ENCODE results near the gene SPECC1. TPM values are rescaled to one million over a fixed set of nuclear protein-coding genes. Genes with fewer than 3 reads are reported as not detected.

SPECC1 gene
- total RNA-seq, 1 donor from 2014 or later: 83.0 TPM

- DNase-seq (ENCODE audit: low read depth) (peak; percentile 82), FAIRE-seq (no peak)
- no peaks in the 10 kb centered on the region for H3K9me3 Mint-ChIP-seq (ENCODE audit: unreplicated experiment)
- peak overlapping the region; percentile 55 for H3K27ac ChIP-seq (ENCODE audit: low read depth, low read length)
- peak overlapping the region; percentile 38 for H2AFZ ChIP-seq (ENCODE audit: low read depth, low read length)
- peak overlapping the region; percentile 55 for H3K4me3 Mint-ChIP-seq (ENCODE audit: unreplicated experiment)
- peaks cover 34% of the 10 kb centered on the region for H3K4me1 ChIP-seq (ENCODE audit: insufficient read depth, low read length)
- peak overlapping the region; percentile 83 for H3K4me2 ChIP-seq (ENCODE audit: low read length)
- H3K4me3 ChIP-seq (ENCODE audit: insufficient read depth, low read depth, low read length): peak overlapping the region; percentile 18
- H3K36me3 ChIP-seq (ENCODE audit: insufficient read depth, low read length): no peaks in the 10 kb centered on the region
- peak overlapping the region; percentile 98 for H3K27ac Mint-ChIP-seq (ENCODE audit: unreplicated experiment)
- peaks cover 72% of the 10 kb centered on the region for H3K4me1 Mint-ChIP-seq (ENCODE audit: low read depth, unreplicated experiment)
- H3K27me3 Mint-ChIP-seq (ENCODE audit: low read depth, unreplicated experiment): no peaks in the 10 kb centered on the region
- H3K9ac ChIP-seq (ENCODE audit: low read length): peak overlapping the region; percentile 60
- H4K20me1 ChIP-seq (ENCODE audit: insufficient read depth, low read length): peaks cover 4% of the 10 kb centered on the region
- TF ChIP-seq CTCF (IDR thresholded peaks at IDR 0.05; ENCODE audit: insufficient read depth, low read depth, low read length) (no peak), EZH2 (IDR thresholded peaks at IDR 0.05; ENCODE audit: insufficient read depth, low read length) (no peak)
- H3K36me3 Mint-ChIP-seq (ENCODE audit: low read depth, unreplicated experiment): no peaks in the 10 kb centered on the region
- H3K79me2 ChIP-seq (ENCODE audit: insufficient read depth, low read length): peaks cover 85% of the 10 kb centered on the region
- H3K9me3 ChIP-seq (ENCODE audit: insufficient read depth, low read depth, low read length): no peaks in the 10 kb centered on the region
- H3K27me3 ChIP-seq (ENCODE audit: insufficient read depth, low read length): no peaks in the 10 kb centered on the region
These were observed 165.6 kb downstream of the SPECC1 start for GRCh38 chr17:20174588-20175265.

- Histone ChIP-seq H3K36me3 (ENCODE audit: insufficient read depth, low read length) (no peaks in the 10 kb centered on the region), H3K27ac (ENCODE audit: low read depth, low read length) (no peak overlapping the region), H3K4me2 (ENCODE audit: low read length) (no peak overlapping the region), H3K4me3 (ENCODE audit: insufficient read depth, low read depth, low read length) (no peak overlapping the region), H3K4me1 (ENCODE audit: insufficient read depth, low read length) (peaks cover 12% of the 10 kb centered on the region), H2AFZ (ENCODE audit: low read depth, low read length) (no peak overlapping the region), H4K20me1 (ENCODE audit: insufficient read depth, low read length) (peaks cover 4% of the 10 kb centered on the region), H3K27me3 (ENCODE audit: insufficient read depth, low read length) (no peaks in the 10 kb centered on the region), H3K9ac (ENCODE audit: low read length) (no peak overlapping the region), H3K79me2 (ENCODE audit: insufficient read depth, low read length) (peaks cover 74% of the 10 kb centered on the region), H3K9me3 (ENCODE audit: insufficient read depth, low read depth, low read length) (no peaks in the 10 kb centered on the region)
- Mint-ChIP-seq H3K27ac (ENCODE audit: unreplicated experiment) (no peak overlapping the region), H3K36me3 (ENCODE audit: low read depth, unreplicated experiment) (no peaks in the 10 kb centered on the region), H3K27me3 (ENCODE audit: low read depth, unreplicated experiment) (no peaks in the 10 kb centered on the region), H3K9me3 (ENCODE audit: unreplicated experiment) (peaks cover 2% of the 10 kb centered on the region), H3K4me3 (ENCODE audit: unreplicated experiment) (no peak overlapping the region), H3K4me1 (ENCODE audit: low read depth, unreplicated experiment) (peaks cover 35% of the 10 kb centered on the region)
- DNase-seq (ENCODE audit: low read depth) (no peak), FAIRE-seq (no peak)
- TF ChIP-seq CTCF (IDR thresholded peaks at IDR 0.05; ENCODE audit: insufficient read depth, low read depth, low read length): no peak
- TF ChIP-seq EZH2 (IDR thresholded peaks at IDR 0.05; ENCODE audit: insufficient read depth, low read length): no peak
These were observed 169.9 kb downstream of the SPECC1 start for GRCh38 chr17:20179041-20179440.

GRCh38 chr17:20180661-20181060 lies 171.5 kb downstream of the SPECC1 start:
- TF ChIP-seq EZH2 (IDR thresholded peaks at IDR 0.05; ENCODE audit: insufficient read depth, low read length): no peak
- TF ChIP-seq CTCF (IDR thresholded peaks at IDR 0.05; ENCODE audit: insufficient read depth, low read depth, low read length): no peak
- H2AFZ ChIP-seq (ENCODE audit: low read depth, low read length): no peak overlapping the region
- H3K4me3 Mint-ChIP-seq (ENCODE audit: unreplicated experiment): no peak overlapping the region
- H3K36me3 Mint-ChIP-seq (ENCODE audit: low read depth, unreplicated experiment): no peaks in the 10 kb centered on the region
- peaks cover 82% of the 10 kb centered on the region for H3K79me2 ChIP-seq (ENCODE audit: insufficient read depth, low read length)
- no peaks in the 10 kb centered on the region for H3K9me3 ChIP-seq (ENCODE audit: insufficient read depth, low read depth, low read length)
- peaks cover 31% of the 10 kb centered on the region for H3K4me1 Mint-ChIP-seq (ENCODE audit: low read depth, unreplicated experiment)
- H3K9me3 Mint-ChIP-seq (ENCODE audit: unreplicated experiment): peaks cover 2% of the 10 kb centered on the region
- DNase-seq (ENCODE audit: low read depth): no peak
- no peaks in the 10 kb centered on the region for H3K27me3 Mint-ChIP-seq (ENCODE audit: low read depth, unreplicated experiment)
- no peak overlapping the region for H3K4me3 ChIP-seq (ENCODE audit: insufficient read depth, low read depth, low read length)
- no peak overlapping the region for H3K27ac Mint-ChIP-seq (ENCODE audit: unreplicated experiment)
- peaks cover 4% of the 10 kb centered on the region for H4K20me1 ChIP-seq (ENCODE audit: insufficient read depth, low read length)
- H3K36me3 ChIP-seq (ENCODE audit: insufficient read depth, low read length): no peaks in the 10 kb centered on the region
- no peak overlapping the region for H3K9ac ChIP-seq (ENCODE audit: low read length)
- peaks cover 7% of the 10 kb centered on the region for H3K4me1 ChIP-seq (ENCODE audit: insufficient read depth, low read length)
- H3K27me3 ChIP-seq (ENCODE audit: insufficient read depth, low read length): no peaks in the 10 kb centered on the region
- no peak overlapping the region for H3K4me2 ChIP-seq (ENCODE audit: low read length)
- H3K27ac ChIP-seq (ENCODE audit: low read depth, low read length): no peak overlapping the region
- no peak for FAIRE-seq

All from astrocyte (in vitro differentiated cells and primary cell).